HEK293 (cell line): ENCODE data around the gene CENPC.

Experiments
- CTCF ChIA-PET: fragments of 350-600 bp; formaldehyde crosslinking; extraction: SDS; loops from one replicate; lab custom pipeline; 2021; ENCODE audit warnings: antibody characterized with exemption; lab: Yijun Ruan, JAX
- POLR2A ChIA-PET: fragments of 300-600 bp; formaldehyde crosslinking; extraction: SDS; loops from one replicate; lab custom pipeline; 2020; ENCODE audit warnings: antibody characterized with exemption, inconsistent platforms; lab: Yijun Ruan, JAX
- H3K27ac ChIP-seq: fragments of 200-500 bp; sonication (Bioruptor generic); 2 replicates; pipeline ENCODE4 v1.5.1; 2014; ENCODE audit warnings: low read depth, low read length, control low read depth, inconsistent platforms; ENCODE audit errors: extremely low read depth
- H3K36me3 ChIP-seq, 2 experiments: fragments of 200-500 bp in 1 of 2; sonication (Bioruptor generic) in 1 of 2; 1 replicate in 1 of 2; 2 replicates in 1 of 2; pipeline ENCODE4 v1.5.1; 2014 to 2017; ENCODE audit warnings: inconsistent platforms in 2 of 2, low read length in 2 of 2; ENCODE audit not compliant: control insufficient read depth in 2 of 2, insufficient read depth in 1 of 2
- H3K4me1 ChIP-seq: fragments of 200-500 bp; sonication (Bioruptor generic); 2 replicates; pipeline ENCODE4 v1.5.1; 2014; ENCODE audit warnings: mild to moderate bottlenecking, low read length, inconsistent platforms; ENCODE audit not compliant: control insufficient read depth, insufficient read depth
- H3K4me3 ChIP-seq: 2 replicates; pipeline ENCODE4 v1.5.1; 2011; ENCODE audit warnings: low read depth, mild to moderate bottlenecking, control low read depth, low read length, moderate library complexity
- H3K9me3 ChIP-seq: fragments of 200-500 bp; sonication (Bioruptor generic); 2 replicates; pipeline ENCODE4 v1.5.1; 2014; ENCODE audit warnings: low read depth, low read length, inconsistent platforms; ENCODE audit not compliant: control insufficient read depth, insufficient read depth
- GFI1B ChIP-seq: fragments of 450-650 bp; formaldehyde crosslinking; IDR thresholded peaks from 2 replicates; pipeline ENCODE4 v1.5.1; 2016; ENCODE audit warnings: missing biosample characterization, missing genetic modification characterization
- ZNF544 ChIP-seq: fragments of 450-650 bp; formaldehyde crosslinking; IDR thresholded peaks from 2 replicates; pipeline ENCODE4 v1.5.0; 2017; ENCODE audit warnings: missing biosample characterization, missing genetic modification characterization
- ZNF561 ChIP-seq: fragments of 450-650 bp; IDR thresholded peaks from 2 replicates; pipeline ENCODE4 v1.5.1; 2018; ENCODE audit warnings: missing biosample characterization, missing genetic modification characterization, borderline replicate concordance
- ZNF776 ChIP-seq: fragments of 450-650 bp; formaldehyde crosslinking; IDR thresholded peaks from 2 replicates; pipeline ENCODE4 v1.5.0; 2017; ENCODE audit warnings: missing biosample characterization, missing genetic modification characterization, borderline replicate concordance

CENPC gene

GRCh38 chr4:67428819-67429218, 116.5 kb downstream of the CENPC start:
- CTCF ChIA-PET, result no interaction called here

More at GRCh38 chr4:67428819-67429218, 116.5 kb downstream of the CENPC start:
- H3K9me3 ChIP-seq, result no peaks in the 10 kb centered on the region
- no peak overlapping the region for H3K4me3 ChIP-seq
- TF ChIP-seq ZNF544 (no peak), ZNF561 (tag by site-specific recombination) (no peak), ZNF776 (tag by site-specific recombination) (no peak), GFI1B (tag by site-specific recombination) (no peak)
- POLR2A ChIA-PET, result no interaction called here
- H3K27ac ChIP-seq, result no peak overlapping the region
- no peaks in the 10 kb centered on the region for H3K36me3 ChIP-seq
- H3K4me1 ChIP-seq, result no peaks in the 10 kb centered on the region
